GM12873 (cell line): ENCODE measurements around the gene INPP5F.

Experiments
- CTCF ChIP-seq: IDR thresholded peaks from 2 replicates; pipeline ENCODE4 v1.5.1; 2012; ENCODE audit warnings: low read depth, mild to moderate bottlenecking, moderate library complexity, low read length, control low read depth; ENCODE audit not compliant: insufficient read depth; ENCODE audit errors: missing control alignments

Gene INPP5F

GRCh38 chr10:119694608-119695007 lies 31.2 kb upstream of the INPP5F start:
- no peak for TF ChIP-seq CTCF

GRCh38 chr10:119700321-119700954 lies 25.4 kb upstream of the INPP5F start:
- TF ChIP-seq CTCF: no peak

GRCh38 chr10:119701861-119702260 lies 24.0 kb upstream of the INPP5F start:
- no peak for TF ChIP-seq CTCF

- no peak for TF ChIP-seq CTCF
Measured at GRCh38 chr10:119702583-119702982, 23.3 kb upstream of the INPP5F start.

GRCh38 chr10:119703903-119704508 lies 21.8 kb upstream of the INPP5F start:
- TF ChIP-seq CTCF: no peak

- TF ChIP-seq CTCF: no peak
Measured at GRCh38 chr10:119705434-119705831, 20.4 kb upstream of the INPP5F start.

- no peak for TF ChIP-seq CTCF
Measured at GRCh38 chr10:119706521-119707278, 19.1 kb upstream of the INPP5F start.
